Measurements from ENCODE around the gene SBSN. TPM values are rescaled to one million over a fixed set of nuclear protein-coding genes. Genes with fewer than 3 reads are reported as not detected.

The SBSN gene
- total RNA-seq, 2 donors from 2014 or later: 1.5 TPM; not detected in 1

- DNase-seq (ENCODE audit: low spot score) (no peak), ATAC-seq (ENCODE audit: insufficient number of reproducible peaks, low FRiP score, low read depth) (no peak)
- Histone ChIP-seq H3K27me3 (replicated peaks; ENCODE audit: insufficient read depth) (no peaks in the 10 kb centered on the region), H3K9me3 (no peaks in the 10 kb centered on the region), H3K27ac (no peak overlapping the region), H3K4me3 (no peak overlapping the region), H3K4me1 (ENCODE audit: control insufficient read depth in 1 of 2, low read depth in 2 of 2) (peaks cover 6 to 9% of the 10 kb centered on the region in 2 donors), H3K36me3 (no peaks in the 10 kb centered on the region)
- TF ChIP-seq CTCF (IDR thresholded peaks at IDR 0.05): no peak
Measured at GRCh38 chr19:35506011-35506410, 22.1 kb downstream of the SBSN start.

- ATAC-seq (ENCODE audit: insufficient number of reproducible peaks, low FRiP score, low read depth) (no peak), DNase-seq (ENCODE audit: low spot score) (no peak)
- H3K27ac ChIP-seq: no peak overlapping the region
- no peak for TF ChIP-seq CTCF (IDR thresholded peaks at IDR 0.05)
- no peaks in the 10 kb centered on the region for H3K27me3 ChIP-seq (replicated peaks; ENCODE audit: insufficient read depth)
- H3K4me3 ChIP-seq: no peak overlapping the region
- no peaks in the 10 kb centered on the region for H3K4me1 ChIP-seq (ENCODE audit: control insufficient read depth in 1 of 2, low read depth in 2 of 2)
- peaks cover 6% of the 10 kb centered on the region for H3K36me3 ChIP-seq
- no peaks in the 10 kb centered on the region for H3K9me3 ChIP-seq
Measured at GRCh38 chr19:35502751-35503150, 25.4 kb downstream of the SBSN start.

- DNase-seq (ENCODE audit: low spot score) (no peak), ATAC-seq (ENCODE audit: insufficient number of reproducible peaks, low FRiP score, low read depth) (no peak)
- H3K27ac ChIP-seq: no peak overlapping the region
- no peak for TF ChIP-seq CTCF (IDR thresholded peaks at IDR 0.05)
- H3K4me1 ChIP-seq (ENCODE audit: control insufficient read depth in 1 of 2, low read depth in 2 of 2): no peaks in the 10 kb centered on the region
- peaks cover 6% of the 10 kb centered on the region for H3K36me3 ChIP-seq
- H3K27me3 ChIP-seq (replicated peaks; ENCODE audit: insufficient read depth): no peaks in the 10 kb centered on the region
- H3K4me3 ChIP-seq: no peak overlapping the region
- H3K9me3 ChIP-seq: no peaks in the 10 kb centered on the region
Measured at GRCh38 chr19:35501684-35502083, 26.4 kb downstream of the SBSN start.

- Histone ChIP-seq H3K27me3 (replicated peaks; ENCODE audit: insufficient read depth) (no peaks in the 10 kb centered on the region), H3K27ac (no peak overlapping the region), H3K4me3 (no peak overlapping the region), H3K36me3 (peaks cover 6% of the 10 kb centered on the region), H3K4me1 (ENCODE audit: control insufficient read depth in 1 of 2, low read depth in 2 of 2) (no peaks in the 10 kb centered on the region), H3K9me3 (no peaks in the 10 kb centered on the region)
- no peak for TF ChIP-seq CTCF (IDR thresholded peaks at IDR 0.05)
- DNase-seq (ENCODE audit: low spot score) (no peak), ATAC-seq (ENCODE audit: insufficient number of reproducible peaks, low FRiP score, low read depth) (no peak)
Measured at GRCh38 chr19:35500611-35501010, 27.5 kb downstream of the SBSN start.

- ATAC-seq (ENCODE audit: insufficient number of reproducible peaks, low FRiP score, low read depth) (no peak), DNase-seq (ENCODE audit: low spot score) (no peak)
- TF ChIP-seq CTCF (IDR thresholded peaks at IDR 0.05): no peak
- no peaks in the 10 kb centered on the region for H3K27me3 ChIP-seq (replicated peaks; ENCODE audit: insufficient read depth)
- no peak overlapping the region for H3K27ac ChIP-seq
- H3K4me3 ChIP-seq: no peak overlapping the region
- no peaks in the 10 kb centered on the region for H3K9me3 ChIP-seq
- peaks cover 6% of the 10 kb centered on the region for H3K36me3 ChIP-seq
- no peaks in the 10 kb centered on the region for H3K4me1 ChIP-seq (ENCODE audit: control insufficient read depth in 1 of 2, low read depth in 2 of 2)
Measured at GRCh38 chr19:35498984-35499527, 29.1 kb downstream of the SBSN start.

Measured in thoracic aorta (tissue), 2 donors.